WTC11 (cell line): Measurements from ENCODE around the gene TRIM17. TPM values are rescaled to one million over a fixed set of nuclear protein-coding genes. Genes with fewer than 3 reads are reported as not detected.

ENCODE experiments used
- ATAC-seq: fragments of 200-7000 bp; cut with Tn5 transposase; 2 replicates; pipeline ENCODE4 v1.10.0; 2021; ENCODE audit warnings: mild to moderate bottlenecking, moderate library complexity
- CTCF ChIA-PET: fragments of 300-600 bp; sonication (Branson Sonifier 250); formaldehyde crosslinking; loops from one replicate; lab custom pipeline; 2021; ENCODE audit warnings: antibody characterized with exemption; lab: Charles Lee
- POLR2A ChIA-PET: fragments of 350-600 bp; sonication (Branson Sonifier 250); formaldehyde crosslinking; loops from one replicate; lab custom pipeline; 2021; ENCODE audit warnings: antibody characterized with exemption; lab: Charles Lee
- DNase-seq: peaks from one replicate; pipeline ENCODE4 v3.0.0; 2021; ENCODE audit warnings: low spot score
- H3K27ac Mint-ChIP-seq: 2 replicates; pipeline ENCODE4 v1.8.0; 2021; ENCODE audit warnings: mixed read lengths
- H3K27me3 Mint-ChIP-seq: 2 replicates; pipeline ENCODE4 v1.8.0; 2021; ENCODE audit warnings: low read depth, mild to moderate bottlenecking, moderate library complexity, mixed read lengths
- H3K36me3 Mint-ChIP-seq: 2 replicates; pipeline ENCODE4 v1.8.0; 2021; ENCODE audit warnings: mixed read lengths
- H3K4me1 Mint-ChIP-seq: 2 replicates; pipeline ENCODE4 v1.8.0; 2022; ENCODE audit warnings: mixed read lengths
- H3K4me3 Mint-ChIP-seq: 2 replicates; pipeline ENCODE4 v1.8.0; 2021; ENCODE audit warnings: mild to moderate bottlenecking, moderate library complexity, mixed read lengths
- H3K9me3 Mint-ChIP-seq: 2 replicates; pipeline ENCODE4 v1.8.0; 2021; ENCODE audit warnings: mixed read lengths
- ATF1 ChIP-seq: sonication (generic); formaldehyde crosslinking; IDR thresholded peaks from 2 replicates; pipeline ENCODE4 v1.8.1; 2023; ENCODE audit warnings: mild to moderate bottlenecking, moderate library complexity, missing genetic modification reagents
- EMX1 ChIP-seq: fragments of 250-450 bp; sonication (Bioruptor Pico); IDR thresholded peaks from 2 replicates; pipeline ENCODE4 v1.8.0; 2021; ENCODE audit warnings: mild to moderate bottlenecking
- ESRRA ChIP-seq: sonication (generic); formaldehyde crosslinking; IDR thresholded peaks from 2 replicates; pipeline ENCODE4 v1.8.1; 2022; ENCODE audit warnings: mild to moderate bottlenecking, missing genetic modification reagents, borderline replicate concordance
- ETV6 ChIP-seq: sonication (generic); formaldehyde crosslinking; IDR thresholded peaks from 2 replicates; pipeline ENCODE4 v1.8.1; 2022; ENCODE audit warnings: mild to moderate bottlenecking, missing genetic modification reagents
- FOXJ3 ChIP-seq: sonication (generic); formaldehyde crosslinking; IDR thresholded peaks from 2 replicates; pipeline ENCODE4 v1.9.0; 2021; ENCODE audit warnings: missing genetic modification reagents, mild to moderate bottlenecking, borderline replicate concordance
- KAT7 ChIP-seq: sonication (generic); formaldehyde crosslinking; IDR thresholded peaks from 2 replicates; pipeline ENCODE4 v1.8.1; 2023; ENCODE audit warnings: missing genetic modification reagents, mild to moderate bottlenecking, borderline replicate concordance
- OVOL2 ChIP-seq: fragments of 250-450 bp; sonication (Bioruptor Pico); IDR thresholded peaks from 2 replicates; pipeline ENCODE4 v1.9.0; 2021; ENCODE audit warnings: mild to moderate bottlenecking, borderline replicate concordance
- SOX15 ChIP-seq: fragments of 250-450 bp; sonication (Bioruptor Pico); IDR thresholded peaks from 2 replicates; pipeline ENCODE4 v1.9.0; 2021; ENCODE audit warnings: mild to moderate bottlenecking
- TP53 ChIP-seq: sonication (generic); formaldehyde crosslinking; IDR thresholded peaks from 2 replicates; pipeline ENCODE4 v1.8.1; 2023; ENCODE audit warnings: mild to moderate bottlenecking, missing genetic modification reagents
- ZNF219 ChIP-seq: sonication (generic); formaldehyde crosslinking; IDR thresholded peaks from 2 replicates; pipeline ENCODE4 v1.8.0; 2023; ENCODE audit warnings: missing genetic modification reagents, mild to moderate bottlenecking, borderline replicate concordance
- ZNF232 ChIP-seq: sonication (generic); formaldehyde crosslinking; IDR thresholded peaks from 2 replicates; pipeline ENCODE4 v1.8.0; 2022; ENCODE audit warnings: mild to moderate bottlenecking, missing genetic modification reagents
- ZNF263 ChIP-seq: sonication (generic); formaldehyde crosslinking; IDR thresholded peaks from 2 replicates; pipeline ENCODE4 v1.8.1; 2022; ENCODE audit warnings: low read depth, mild to moderate bottlenecking, moderate library complexity, missing genetic modification reagents
- ZNF671 ChIP-seq: fragments of 250-450 bp; sonication (Bioruptor Pico); IDR thresholded peaks from 2 replicates; pipeline ENCODE4 v1.8.0; 2021; ENCODE audit warnings: mild to moderate bottlenecking
- total RNA-seq: library from RNA; stranded (reverse); gene quantifications from 3 replicates; pipeline ENCODE4 v1.2.3, GENCODE V29; 2021
- TF ChIP-seq, protein P1 (sequence below): fragments of 250-450 bp; sonication (Bioruptor Pico); IDR thresholded peaks from 2 replicates; pipeline ENCODE4 v1.8.0; 2021; ENCODE audit warnings: mild to moderate bottlenecking
- TF ChIP-seq, protein P2 (sequence below): fragments of 200-600 bp; IDR thresholded peaks from 2 replicates; pipeline ENCODE4 v1.8.0; 2022; ENCODE audit warnings: antibody characterized with exemption
- TF ChIP-seq, protein P3 (sequence below): sonication (generic); formaldehyde crosslinking; conservative IDR thresholded peaks from 2 replicates; pipeline ENCODE4 v1.8.1; 2022; ENCODE audit warnings: mild to moderate bottlenecking, missing genetic modification reagents
- TF ChIP-seq, protein P4 (sequence below): fragments of 250-450 bp; sonication (Bioruptor Pico); conservative IDR thresholded peaks from 2 replicates; pipeline ENCODE4 v1.9.0; 2021; ENCODE audit warnings: mild to moderate bottlenecking
- TF ChIP-seq, protein P5 (sequence below): sonication (generic); formaldehyde crosslinking; IDR thresholded peaks from 2 replicates; pipeline ENCODE4 v1.8.1; 2022; ENCODE audit warnings: low read depth, mild to moderate bottlenecking, moderate library complexity, missing genetic modification reagents, borderline replicate concordance

Gene TRIM17
- total RNA-seq, 1 experiment from 2014 or later, result 2.6 TPM

DNA sequence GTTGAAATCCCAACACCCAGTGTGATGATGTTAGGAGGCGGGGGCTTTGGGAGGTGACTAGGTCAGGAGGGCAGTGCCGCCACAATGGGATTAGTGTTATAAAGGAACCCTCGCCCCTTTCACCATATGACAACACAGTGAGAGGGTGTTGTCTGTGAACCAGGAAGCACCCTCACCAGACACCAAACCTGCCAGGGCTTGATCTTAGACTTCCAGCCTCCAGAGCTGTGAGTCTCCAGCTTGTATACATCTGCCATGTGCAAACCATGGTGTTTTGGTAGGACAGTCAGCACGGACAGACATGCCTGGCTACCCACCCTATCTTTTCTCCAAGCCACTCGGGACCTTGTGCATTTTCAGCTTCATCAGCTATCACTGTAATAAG is 14.0 kb downstream of the TRIM17 start:
- ChIA-PET CTCF (interaction anchor here (0.5 kb wide), 1 partner anchor 69 kb away, joined by 4 read pairs; no protein-coding TSS in a partner anchor), POLR2A (no interaction called here)
- Mint-ChIP-seq H3K9me3 (no peaks in the 10 kb centered on the region), H3K27ac (no peak overlapping the region), H3K27me3 (no peaks in the 10 kb centered on the region), H3K4me1 (peaks cover 18% of the 10 kb centered on the region)
- TF ChIP-seq EMX1 (CRISPR knock-in tag), result no peak
- TF ChIP-seq, protein P1, sequence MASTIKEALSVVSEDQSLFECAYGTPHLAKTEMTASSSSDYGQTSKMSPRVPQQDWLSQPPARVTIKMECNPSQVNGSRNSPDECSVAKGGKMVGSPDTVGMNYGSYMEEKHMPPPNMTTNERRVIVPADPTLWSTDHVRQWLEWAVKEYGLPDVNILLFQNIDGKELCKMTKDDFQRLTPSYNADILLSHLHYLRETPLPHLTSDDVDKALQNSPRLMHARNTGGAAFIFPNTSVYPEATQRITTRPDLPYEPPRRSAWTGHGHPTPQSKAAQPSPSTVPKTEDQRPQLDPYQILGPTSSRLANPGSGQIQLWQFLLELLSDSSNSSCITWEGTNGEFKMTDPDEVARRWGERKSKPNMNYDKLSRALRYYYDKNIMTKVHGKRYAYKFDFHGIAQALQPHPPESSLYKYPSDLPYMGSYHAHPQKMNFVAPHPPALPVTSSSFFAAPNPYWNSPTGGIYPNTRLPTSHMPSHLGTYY (CRISPR knock-in tag), result no peak
- TF ChIP-seq, protein P2, sequence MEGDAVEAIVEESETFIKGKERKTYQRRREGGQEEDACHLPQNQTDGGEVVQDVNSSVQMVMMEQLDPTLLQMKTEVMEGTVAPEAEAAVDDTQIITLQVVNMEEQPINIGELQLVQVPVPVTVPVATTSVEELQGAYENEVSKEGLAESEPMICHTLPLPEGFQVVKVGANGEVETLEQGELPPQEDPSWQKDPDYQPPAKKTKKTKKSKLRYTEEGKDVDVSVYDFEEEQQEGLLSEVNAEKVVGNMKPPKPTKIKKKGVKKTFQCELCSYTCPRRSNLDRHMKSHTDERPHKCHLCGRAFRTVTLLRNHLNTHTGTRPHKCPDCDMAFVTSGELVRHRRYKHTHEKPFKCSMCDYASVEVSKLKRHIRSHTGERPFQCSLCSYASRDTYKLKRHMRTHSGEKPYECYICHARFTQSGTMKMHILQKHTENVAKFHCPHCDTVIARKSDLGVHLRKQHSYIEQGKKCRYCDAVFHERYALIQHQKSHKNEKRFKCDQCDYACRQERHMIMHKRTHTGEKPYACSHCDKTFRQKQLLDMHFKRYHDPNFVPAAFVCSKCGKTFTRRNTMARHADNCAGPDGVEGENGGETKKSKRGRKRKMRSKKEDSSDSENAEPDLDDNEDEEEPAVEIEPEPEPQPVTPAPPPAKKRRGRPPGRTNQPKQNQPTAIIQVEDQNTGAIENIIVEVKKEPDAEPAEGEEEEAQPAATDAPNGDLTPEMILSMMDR, result no peak
- TF ChIP-seq, protein P3, sequence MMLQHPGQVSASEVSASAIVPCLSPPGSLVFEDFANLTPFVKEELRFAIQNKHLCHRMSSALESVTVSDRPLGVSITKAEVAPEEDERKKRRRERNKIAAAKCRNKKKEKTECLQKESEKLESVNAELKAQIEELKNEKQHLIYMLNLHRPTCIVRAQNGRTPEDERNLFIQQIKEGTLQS, result no peak
- TF ChIP-seq, all 79 proteins: peak for 0
- peaks cover 29% of the 10 kb centered on the region for H3K36me3 Mint-ChIP-seq
- ATAC-seq (no peak), DNase-seq (no peak)
- no peak overlapping the region for H3K4me3 Mint-ChIP-seq

DNA sequence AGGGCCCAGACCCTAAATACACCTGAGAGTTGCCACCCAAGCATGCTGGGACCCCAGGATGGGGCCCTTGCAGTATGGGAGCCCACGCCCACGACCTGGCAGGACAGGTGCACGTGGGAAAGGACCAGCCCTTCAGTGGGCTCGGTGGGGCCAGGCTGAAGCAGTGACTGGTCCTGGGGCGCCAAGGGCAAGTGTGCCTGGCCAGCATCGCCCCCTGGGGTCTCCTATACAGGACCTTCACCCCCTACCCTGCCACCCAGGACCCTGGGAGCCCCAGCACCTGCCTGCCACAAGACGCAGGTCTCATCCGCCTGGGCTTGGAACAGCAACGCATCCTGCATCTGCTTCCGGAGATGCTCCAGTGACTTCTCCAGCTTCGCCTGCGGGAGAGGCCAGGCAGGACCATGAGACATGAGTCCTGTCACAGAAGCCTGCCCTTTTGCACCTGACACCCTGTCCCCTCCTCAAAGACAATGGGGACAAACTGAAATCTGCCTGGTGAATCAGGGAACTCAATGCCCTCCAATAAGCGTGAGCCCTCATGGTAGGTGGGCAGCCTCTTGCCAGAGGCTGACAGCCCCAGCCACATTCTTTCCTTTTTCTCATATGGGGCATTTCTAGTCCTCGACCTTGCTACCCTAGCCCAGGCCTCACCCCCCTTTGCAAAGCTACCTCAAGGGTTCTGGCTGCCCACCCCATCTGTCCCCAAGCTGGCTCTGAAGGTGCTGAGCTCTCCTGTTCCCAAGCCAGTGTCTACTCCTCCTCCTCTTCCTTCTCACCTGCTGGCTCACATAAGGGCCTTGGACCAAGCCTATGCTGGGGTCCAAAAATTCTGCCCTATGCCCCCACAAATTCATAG is 14.7 kb downstream of the TRIM17 start:
- ChIA-PET POLR2A (interaction anchor here (0.6 kb wide), 1 partner anchor 203 kb away, joined by 3 read pairs; no protein-coding TSS in a partner anchor), CTCF (no interaction called here)
- Mint-ChIP-seq H3K36me3 (peaks cover 32% of the 10 kb centered on the region), H3K27ac (no peak overlapping the region), H3K27me3 (no peaks in the 10 kb centered on the region), H3K4me3 (no peak overlapping the region), H3K4me1 (peaks cover 18% of the 10 kb centered on the region), H3K9me3 (no peaks in the 10 kb centered on the region)
- DNase-seq (no peak), ATAC-seq (no peak)
- TF ChIP-seq OVOL2 (CRISPR knock-in tag), result no peak
- TF ChIP-seq FOXJ3 (CRISPR knock-in tag), result no peak
- no peak for TF ChIP-seq ETV6 (CRISPR knock-in tag)
- TF ChIP-seq, protein P4, sequence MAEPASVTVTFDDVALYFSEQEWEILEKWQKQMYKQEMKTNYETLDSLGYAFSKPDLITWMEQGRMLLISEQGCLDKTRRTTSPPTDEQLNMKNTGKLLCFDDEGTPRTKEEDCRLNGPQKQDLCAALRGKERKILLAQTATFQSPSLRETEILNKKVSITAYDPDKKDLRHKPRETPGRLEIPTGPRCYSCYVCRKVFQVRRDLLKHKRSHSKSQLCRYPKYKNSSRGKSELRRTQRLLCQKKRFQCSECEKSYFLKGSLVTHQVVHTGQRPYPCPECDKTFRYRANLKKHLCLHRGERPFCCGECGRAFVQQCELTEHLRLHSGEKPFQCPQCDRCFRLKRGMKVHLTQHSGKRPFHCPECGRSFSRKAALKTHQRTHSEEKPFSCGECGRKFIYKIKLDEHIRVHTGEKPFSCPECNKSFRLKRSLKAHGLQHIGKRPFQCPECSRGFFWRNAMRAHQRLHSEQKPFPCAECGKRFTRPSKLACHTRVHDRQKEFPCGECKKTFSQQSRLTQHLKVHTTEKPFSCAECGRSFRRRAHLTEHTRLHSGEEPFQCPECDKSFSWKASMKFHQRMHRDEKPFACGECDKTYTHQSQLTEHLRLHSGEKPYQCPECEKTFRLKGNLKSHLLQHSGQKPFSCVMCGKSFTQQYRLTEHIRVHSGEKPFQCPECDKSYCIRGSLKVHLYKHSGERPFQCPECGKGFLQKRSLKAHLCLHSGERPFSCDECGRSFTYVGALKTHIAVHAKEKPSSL (CRISPR knock-in tag), result no peak
- no peak for TF ChIP-seq ZNF671 (CRISPR knock-in tag)
- TF ChIP-seq ESRRA (CRISPR knock-in tag), result no peak
- TF ChIP-seq, protein P1 (CRISPR knock-in tag), result no peak
- TF ChIP-seq, protein P5, sequence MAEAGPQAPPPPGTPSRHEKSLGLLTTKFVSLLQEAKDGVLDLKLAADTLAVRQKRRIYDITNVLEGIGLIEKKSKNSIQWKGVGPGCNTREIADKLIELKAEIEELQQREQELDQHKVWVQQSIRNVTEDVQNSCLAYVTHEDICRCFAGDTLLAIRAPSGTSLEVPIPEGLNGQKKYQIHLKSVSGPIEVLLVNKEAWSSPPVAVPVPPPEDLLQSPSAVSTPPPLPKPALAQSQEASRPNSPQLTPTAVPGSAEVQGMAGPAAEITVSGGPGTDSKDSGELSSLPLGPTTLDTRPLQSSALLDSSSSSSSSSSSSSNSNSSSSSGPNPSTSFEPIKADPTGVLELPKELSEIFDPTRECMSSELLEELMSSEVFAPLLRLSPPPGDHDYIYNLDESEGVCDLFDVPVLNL (CRISPR knock-in tag), result no peak
- TF ChIP-seq ATF1 (CRISPR knock-in tag), result no peak
- TF ChIP-seq ZNF232 (CRISPR knock-in tag), result no peak
- no peak for TF ChIP-seq SOX15 (CRISPR knock-in tag)
- no peak for TF ChIP-seq ZNF219 (CRISPR knock-in tag)
- no peak for TF ChIP-seq KAT7 (CRISPR knock-in tag)
- TF ChIP-seq TP53, result no peak
- TF ChIP-seq ZNF263 (CRISPR knock-in tag), result no peak
